ENCODE data around the gene ACP2.

- TF ChIP-seq CTCF (IDR thresholded peaks at IDR 0.05) (no peak), POLR2A (IDR thresholded peaks at IDR 0.05) (no peak)
Measured at GRCh38 chr11:47251751-47252150, 3.1 kb upstream of the ACP2 start.
